SKM-1 (cell line): ENCODE results near the gene CHD2.

Experiments
- DNase-seq: peaks from one replicate; lab custom pipeline; 2025; ENCODE audit not compliant: unreplicated experiment; lab: John Stamatoyannopoulos, UW

Gene CHD2

GRCh38 chr15:92885224-92886041, 14.7 kb upstream of the CHD2 start:
- no peak for DNase-seq

- no peak for DNase-seq
Measured at GRCh38 chr15:92886042-92886537, 14.0 kb upstream of the CHD2 start.

DNA sequence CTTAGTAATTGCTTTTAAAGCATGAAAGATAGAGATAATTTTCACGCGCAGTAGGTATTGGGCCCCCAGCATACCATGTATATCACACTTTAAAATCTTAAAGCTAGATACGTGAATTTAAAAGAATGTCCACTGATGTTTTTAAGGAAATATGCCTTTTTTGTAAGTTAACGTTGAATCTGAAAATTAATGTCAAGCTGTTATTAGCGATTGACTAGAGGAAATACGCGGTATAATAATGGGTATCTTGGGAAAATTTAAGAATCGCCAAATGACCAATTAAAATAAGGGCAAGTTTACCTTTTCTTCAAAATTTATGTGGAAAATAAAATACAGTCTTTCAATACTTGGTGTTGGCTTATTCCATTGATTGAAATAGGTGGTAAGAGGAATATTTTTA, 13.3 kb upstream of the CHD2 start:
- DNase-seq = no peak

- no peak for DNase-seq
Measured at GRCh38 chr15:92887869-92888268, 12.3 kb upstream of the CHD2 start.

- DNase-seq = no peak
Measured at GRCh38 chr15:92889390-92890107, 10.6 kb upstream of the CHD2 start.

GRCh38 chr15:92891533-92892200, 8.5 kb upstream of the CHD2 start:
- DNase-seq = no peak

DNA sequence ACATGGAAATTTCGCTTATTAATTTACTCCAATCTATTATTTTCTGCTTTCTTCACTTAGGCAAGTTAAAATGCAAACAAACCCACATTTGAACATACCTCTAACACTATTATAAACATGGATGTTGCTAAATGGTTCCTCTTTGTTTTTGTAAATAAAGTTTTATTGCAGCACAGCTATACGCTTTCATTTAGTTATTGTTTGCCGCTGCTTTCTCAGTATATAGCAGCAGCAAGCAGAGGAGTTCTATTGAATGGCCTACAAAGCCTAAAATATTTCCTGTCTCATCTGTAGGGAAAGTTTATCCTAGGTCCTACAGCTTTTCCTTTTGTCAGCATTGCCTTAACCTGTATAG, 7.9 kb upstream of the CHD2 start:
- DNase-seq = no peak

DNA sequence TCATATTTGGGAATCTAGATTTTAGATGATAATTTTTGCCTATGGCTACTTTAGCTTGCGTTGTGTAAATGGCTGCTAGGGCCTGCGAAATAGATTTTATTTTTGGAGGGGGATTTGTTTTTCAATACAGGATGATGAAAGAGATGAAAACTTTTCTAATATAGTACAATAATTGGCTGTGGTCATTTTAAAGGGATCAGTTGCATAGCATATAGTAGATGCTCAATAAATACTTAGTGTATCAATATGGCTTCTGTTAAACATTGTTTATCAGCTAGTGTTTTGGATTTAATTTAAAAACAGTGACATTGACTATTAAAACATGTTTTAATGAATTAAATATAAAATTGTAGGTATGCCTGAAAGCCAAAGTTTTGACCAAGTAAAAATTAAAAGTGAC, 6.9 kb upstream of the CHD2 start:
- DNase-seq = no peak

DNA sequence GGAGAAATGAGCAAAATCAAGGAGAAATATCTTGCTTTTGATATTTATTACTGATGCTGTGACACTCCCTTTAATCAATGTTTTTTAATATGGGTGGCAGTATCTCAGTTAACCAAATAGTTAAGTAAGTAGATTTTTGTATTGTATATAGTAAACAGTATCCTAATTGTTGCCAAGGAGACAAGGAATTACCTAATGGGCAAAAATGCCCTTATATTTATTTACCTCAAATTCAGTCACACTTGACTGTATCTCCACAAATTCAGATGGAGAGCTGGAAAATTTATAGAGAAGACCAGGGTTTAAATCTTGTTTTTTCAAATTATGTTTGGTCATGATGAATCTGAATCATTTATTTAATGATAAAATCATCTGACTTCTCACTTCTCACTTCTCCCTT, 3.6 kb upstream of the CHD2 start:
- DNase-seq = no peak

- DNase-seq = no peak
Measured at GRCh38 chr15:92897620-92898019, 2.5 kb upstream of the CHD2 start.

DNA sequence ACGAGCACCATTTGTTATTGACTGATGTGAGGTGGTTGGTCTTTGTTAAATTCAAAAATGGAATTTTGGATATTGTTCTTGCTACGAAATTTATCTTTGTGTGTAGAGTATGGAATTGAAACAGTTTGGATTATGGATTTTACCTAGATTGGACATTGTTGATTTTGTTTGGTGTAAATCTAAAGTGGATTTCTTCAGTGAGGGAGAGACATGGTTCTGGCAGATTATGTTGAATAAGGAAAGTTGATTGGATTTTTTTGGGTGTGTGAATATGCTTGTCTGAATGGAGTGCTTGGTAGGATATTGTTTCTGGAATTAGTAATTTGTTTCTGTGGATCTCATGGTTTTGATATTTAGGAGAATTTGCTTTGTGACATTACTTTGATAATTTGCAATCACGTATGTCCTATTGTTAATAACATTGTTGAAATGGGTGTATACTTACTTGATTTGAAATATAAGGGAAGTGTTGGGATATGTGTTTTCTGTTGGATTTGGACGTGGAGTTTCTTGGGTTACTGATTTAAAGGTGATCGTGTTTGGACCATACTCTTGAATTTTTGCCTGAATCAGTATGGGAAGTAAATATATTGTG, 1.0 kb upstream of the CHD2 start:
- DNase-seq = no peak

DNA sequence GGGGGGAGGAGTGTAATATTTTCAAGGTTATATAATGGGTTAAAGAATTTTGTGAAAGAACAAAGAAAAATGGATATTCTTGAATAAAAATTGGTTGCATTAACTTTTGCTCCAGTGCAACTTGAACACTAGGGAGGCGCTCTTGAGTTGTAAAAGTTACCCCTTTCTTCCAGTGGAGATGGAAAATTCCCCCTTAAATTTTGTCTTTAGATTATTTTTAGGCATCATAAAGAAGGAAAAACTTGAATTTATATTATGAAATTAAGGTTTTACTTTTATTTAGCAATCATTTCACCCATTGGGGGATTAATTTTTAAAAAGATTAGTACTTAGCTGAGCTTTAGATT, 550 bp upstream of the CHD2 start:
- DNase-seq = no peak

DNA sequence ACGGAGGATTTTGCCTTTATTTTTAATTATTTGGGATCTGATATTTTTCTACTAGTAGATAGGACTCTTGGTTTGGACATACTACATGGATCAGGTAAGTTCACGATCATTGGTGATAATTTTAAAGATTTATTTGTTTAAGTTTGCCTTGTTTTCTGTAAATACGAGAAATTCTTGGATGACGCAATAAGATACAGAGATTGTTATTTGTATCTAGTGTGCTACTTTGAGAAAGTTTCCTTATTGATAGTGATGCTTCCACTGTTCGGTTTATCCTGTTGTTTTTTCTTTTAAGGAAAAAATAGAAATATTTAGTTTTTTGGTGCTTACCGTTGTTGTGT, 577 bp downstream of the CHD2 start:
- DNase-seq = no peak

DNA sequence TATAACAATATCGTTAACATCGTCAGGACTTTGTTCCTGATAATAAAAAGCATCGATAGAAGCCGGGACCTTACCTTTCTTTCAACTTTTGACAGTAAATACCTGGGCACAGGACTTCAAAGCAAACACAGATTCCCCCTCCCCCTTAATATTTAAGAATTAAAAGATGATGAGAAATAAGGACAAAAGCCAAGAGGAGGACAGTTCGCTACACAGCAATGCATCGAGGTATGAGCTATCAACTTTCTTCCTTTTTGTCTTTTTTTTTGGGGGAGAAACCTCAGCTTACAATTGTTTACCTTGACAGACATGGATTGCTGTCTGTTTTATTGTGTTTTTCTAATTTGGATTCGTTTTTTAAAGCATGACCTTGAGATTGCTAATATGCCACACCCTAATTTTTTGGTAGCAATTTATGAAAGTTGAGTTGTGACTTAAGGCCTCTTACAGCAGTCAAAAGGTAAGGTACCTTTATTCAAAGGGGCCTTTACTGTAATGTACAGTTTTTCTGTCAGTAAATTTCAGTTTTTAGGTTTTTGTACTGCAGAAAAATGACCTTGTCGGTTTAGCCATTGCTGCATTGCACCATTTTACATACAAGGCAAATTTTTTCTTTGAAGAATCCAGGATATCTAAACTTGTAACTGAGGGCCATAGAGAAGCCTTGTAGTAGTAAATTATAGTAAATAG, 1.1 kb downstream of the CHD2 start:
- no peak for DNase-seq

DNA sequence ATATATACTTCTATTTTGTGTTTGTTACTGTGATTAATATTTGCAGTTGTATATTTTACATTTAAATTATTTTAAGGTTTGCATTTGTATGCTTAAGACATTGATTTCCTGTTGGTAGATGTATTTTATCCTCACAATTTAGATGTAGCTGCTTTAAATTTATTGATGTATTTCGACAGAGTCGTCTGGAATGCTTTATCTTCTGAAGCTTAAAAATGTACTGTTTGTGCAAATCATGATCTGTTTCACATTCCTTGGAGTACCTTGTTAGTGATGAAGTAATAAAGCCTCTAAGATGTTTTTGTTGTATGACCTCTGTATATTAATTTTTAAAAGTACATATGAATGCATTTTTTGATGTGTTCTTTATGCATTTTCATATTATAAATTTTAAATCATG, 1.9 kb downstream of the CHD2 start:
- no peak for DNase-seq

GRCh38 chr15:92902737-92903593, 2.8 kb downstream of the CHD2 start:
- DNase-seq = no peak

DNA sequence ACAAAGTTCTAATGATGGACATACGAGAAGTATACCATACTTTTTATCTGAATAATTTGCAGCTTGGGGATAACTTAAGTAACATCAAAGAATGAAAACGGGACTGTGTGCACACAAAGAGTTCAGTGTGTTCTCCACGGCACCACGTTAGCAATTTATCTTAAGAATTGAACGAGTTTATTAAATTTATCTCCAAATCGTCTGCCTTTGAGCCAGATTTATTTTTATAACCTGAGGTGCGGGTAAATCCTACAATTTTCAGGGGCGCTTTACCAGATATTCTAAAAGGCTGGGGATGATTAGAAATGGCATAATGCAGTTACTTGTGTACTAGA, 3.5 kb downstream of the CHD2 start:
- no peak for DNase-seq

DNA sequence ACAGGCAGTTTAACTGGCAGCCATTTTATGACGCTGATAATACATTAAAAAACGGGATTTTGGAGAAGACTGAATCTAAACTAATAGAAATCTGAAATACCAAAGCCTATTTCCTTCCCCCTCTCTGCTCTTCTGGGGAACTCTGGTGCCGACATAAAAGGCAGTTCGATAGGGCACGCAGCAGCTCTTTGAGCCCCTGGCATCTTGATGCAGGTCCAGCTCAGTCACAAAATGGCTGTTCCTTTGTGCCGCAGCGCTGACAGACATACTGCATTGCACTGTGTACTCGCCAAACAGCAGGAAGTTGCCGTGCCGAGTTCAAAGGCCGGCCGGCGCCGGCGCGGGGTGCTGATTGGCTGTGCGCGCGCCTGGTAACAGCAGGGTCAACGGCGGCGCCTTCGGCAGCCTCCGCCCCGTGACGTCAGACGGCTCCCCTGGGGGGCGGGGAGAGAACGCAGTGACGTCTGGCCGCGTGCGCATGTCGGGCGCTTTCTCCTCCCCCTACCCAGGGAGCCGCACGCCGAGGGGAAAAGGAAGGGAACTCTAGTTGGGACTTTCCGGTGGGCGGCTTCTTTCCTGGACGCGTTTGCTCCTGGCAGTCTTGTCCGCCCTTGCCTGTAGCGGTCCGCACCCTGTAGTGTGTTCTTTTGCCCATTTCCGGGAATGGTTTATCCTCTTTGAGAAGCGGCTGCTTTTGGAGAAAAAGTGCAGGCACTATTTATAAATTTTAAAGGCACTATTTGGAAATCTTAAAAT, 4.0 kb downstream of the CHD2 start:
- DNase-seq = peak; percentile 98

DNA sequence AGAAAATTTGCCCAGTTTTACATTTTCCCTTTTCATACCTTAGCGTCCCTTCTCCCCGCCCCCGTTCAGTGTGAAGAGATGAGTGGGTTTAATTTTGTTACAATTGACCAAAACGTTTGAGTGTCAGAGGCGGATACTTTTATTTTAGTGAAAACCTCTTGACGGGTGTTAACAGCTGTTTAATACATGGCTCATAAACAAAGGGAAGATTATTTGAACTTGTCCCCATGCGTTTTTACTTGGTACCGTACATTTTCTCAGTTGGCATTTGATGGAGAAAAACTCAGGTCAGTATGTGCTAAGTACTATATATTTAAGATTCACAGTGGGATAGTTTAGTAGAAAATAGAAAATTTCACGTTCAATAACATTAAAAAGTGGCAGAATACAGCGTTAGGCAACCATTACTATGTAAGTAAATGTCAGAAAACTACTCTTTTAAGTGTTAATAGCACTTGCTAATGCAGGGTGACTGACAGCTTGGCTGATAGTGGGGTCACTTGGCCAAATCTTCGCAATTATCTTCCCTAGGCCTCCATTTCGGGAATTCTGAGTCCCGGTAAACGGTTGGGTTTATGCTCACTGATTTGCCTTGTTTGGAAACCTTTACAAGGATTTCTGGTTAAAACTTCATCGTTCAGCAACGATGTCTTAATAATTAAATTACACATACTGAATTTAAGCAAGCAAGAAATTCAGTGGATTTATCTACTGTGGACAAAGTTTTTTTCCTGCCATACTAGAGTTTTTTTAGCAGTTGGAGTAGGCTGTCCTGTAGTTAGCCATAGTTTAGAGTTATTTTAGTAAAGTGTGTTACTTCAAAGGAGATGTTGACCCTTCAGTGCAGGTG, 4.8 kb downstream of the CHD2 start:
- no peak for DNase-seq
